A673 (cell line): ENCODE measurements around the gene OOEP. TPM values are rescaled to one million over a fixed set of nuclear protein-coding genes. Genes with fewer than 3 reads are reported as not detected.

Source experiments
- BruUV-seq: library from RNA; stranded (reverse); fragments of 400-500 nt; replicated peaks from 2 replicates; lab custom pipeline; 2021; lab: Mats Ljungman, UMichigan
- CTCF ChIA-PET: fragments of 300-600 bp; sonication (Branson Sonifier 250); formaldehyde crosslinking; loops from one replicate; lab custom pipeline; 2022; ENCODE audit warnings: antibody characterized with exemption; lab: Charles Lee
- POLR2A ChIA-PET: fragments of 300-600 bp; sonication (Branson Sonifier 250); formaldehyde crosslinking; loops from one replicate; lab custom pipeline; 2022; ENCODE audit warnings: antibody characterized with exemption; ENCODE audit not compliant: low non-redundant PET; lab: Charles Lee
- DNase-seq: peaks from one replicate; pipeline ENCODE4 v3.0.0-alpha.2; 2015; ENCODE audit warnings: low spot score
- H3K27ac ChIP-seq: fragments of 200-600 bp; sonication (generic); 2 replicates; pipeline ENCODE4 v1.5.1; 2016; ENCODE audit warnings: mixed run types, low read depth, mild to moderate bottlenecking, mixed read lengths, antibody characterized with exemption, low read length; ENCODE audit not compliant: poor library complexity, severe bottlenecking
- H3K27me3 ChIP-seq: fragments of 200-600 bp; sonication (generic); replicated peaks from 2 replicates; pipeline ENCODE4 v1.6.1; 2017; ENCODE audit warnings: mixed run types, low read depth, mild to moderate bottlenecking, mixed read lengths, antibody characterized with exemption, low read length; ENCODE audit not compliant: insufficient read depth, poor library complexity
- H3K36me3 ChIP-seq: fragments of 200-600 bp; sonication (generic); 2 replicates; pipeline ENCODE4 v1.6.1; 2016; ENCODE audit warnings: mixed run types, mild to moderate bottlenecking, mixed read lengths, antibody characterized with exemption, low read length; ENCODE audit not compliant: insufficient read depth, poor library complexity, severe bottlenecking
- H3K4me1 ChIP-seq: fragments of 200-600 bp; sonication (generic); 2 replicates; pipeline ENCODE4 v1.6.1; 2017; ENCODE audit warnings: mixed run types, mild to moderate bottlenecking, mixed read lengths, antibody characterized with exemption, low read length; ENCODE audit not compliant: insufficient read depth, poor library complexity, severe bottlenecking
- H3K4me3 ChIP-seq: fragments of 200-600 bp; sonication (generic); 2 replicates; pipeline ENCODE4 v1.5.1; 2016; ENCODE audit warnings: low read depth, mixed run types, mild to moderate bottlenecking, mixed read lengths, low read length; ENCODE audit not compliant: poor library complexity, severe bottlenecking
- H3K9me3 ChIP-seq: fragments of 200-600 bp; sonication (generic); 2 replicates; pipeline ENCODE4 v1.6.1; 2016; ENCODE audit warnings: mixed run types, low read depth, mild to moderate bottlenecking, mixed read lengths, antibody characterized with exemption, low read length; ENCODE audit not compliant: poor library complexity, severe bottlenecking
- CTCF ChIP-seq: fragments of 300-800, 200-600 bp; sonication (generic); conservative IDR thresholded peaks from 2 replicates; pipeline ENCODE4 v1.5.1; 2017; ENCODE audit warnings: low read depth, mild to moderate bottlenecking, antibody characterized with exemption, low read length, moderate library complexity, mixed read lengths
- EZH2 ChIP-seq: fragments of 200-600 bp; sonication (generic); IDR thresholded peaks from 2 replicates; pipeline ENCODE4 v1.6.1; 2017; ENCODE audit warnings: borderline replicate concordance, low read depth, mild to moderate bottlenecking, mixed read lengths, antibody characterized with exemption, low read length; ENCODE audit not compliant: poor library complexity, severe bottlenecking
- intact Hi-C: fragments of 100-400 bp; cut with micrococcal nuclease; formaldehyde crosslinking; loops from one replicate; pipeline ENCODE4 v1.10.0; 2022; ENCODE audit not compliant: unreplicated experiment
- total RNA-seq: library from RNA; stranded (reverse); gene quantifications from 2 replicates; pipeline ENCODE4 v1.2.3, GENCODE V29; 2021

The OOEP gene
- total RNA-seq, 1 experiment from 2014 or later, result not detected

DNA sequence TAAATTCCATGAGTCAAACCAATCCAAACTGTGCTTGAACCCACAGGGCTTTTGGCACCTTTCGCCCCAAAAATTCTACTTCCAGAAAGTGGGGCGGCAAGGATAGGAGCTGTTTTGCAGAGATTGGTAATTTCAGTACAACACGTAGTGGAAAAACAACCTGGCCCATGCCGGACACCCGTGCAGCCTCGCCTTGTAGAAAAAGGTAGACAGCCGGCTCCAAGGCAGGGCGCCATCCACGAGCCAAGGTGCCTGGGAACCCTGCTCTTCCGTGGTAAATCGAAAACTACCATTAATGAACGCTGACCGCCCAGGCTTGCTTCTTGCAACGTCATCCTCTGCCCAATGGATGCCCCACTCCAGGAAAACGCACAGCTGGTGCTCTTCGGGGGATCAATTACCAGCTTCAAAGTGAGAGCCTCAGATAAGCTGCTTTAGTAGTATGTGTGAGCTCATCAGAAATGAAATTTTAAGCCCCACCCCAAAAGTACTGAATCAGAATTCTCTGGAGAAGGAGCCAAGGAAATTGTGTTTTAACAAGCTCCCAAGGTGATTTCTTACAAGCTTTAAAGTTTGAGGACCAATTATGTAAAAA lies 1.8 kb downstream of the OOEP start:
- no peaks in the 10 kb centered on the region for H3K4me1 ChIP-seq
- CTCF ChIA-PET, result no interaction called here
- intact Hi-C loops, result no loop called here
- no peaks in the 10 kb centered on the region for H3K9me3 ChIP-seq
- TF ChIP-seq CTCF (no peak), EZH2 (no peak)
- no peaks in the 10 kb centered on the region for H3K36me3 ChIP-seq
- H3K27me3 ChIP-seq, result no peaks in the 10 kb centered on the region
- no TSS peak for BruUV-seq
- H3K4me3 ChIP-seq, result no peak overlapping the region
- peak; percentile 49 for DNase-seq
- no peak overlapping the region for H3K27ac ChIP-seq
- POLR2A ChIA-PET, result no interaction called here

DNA sequence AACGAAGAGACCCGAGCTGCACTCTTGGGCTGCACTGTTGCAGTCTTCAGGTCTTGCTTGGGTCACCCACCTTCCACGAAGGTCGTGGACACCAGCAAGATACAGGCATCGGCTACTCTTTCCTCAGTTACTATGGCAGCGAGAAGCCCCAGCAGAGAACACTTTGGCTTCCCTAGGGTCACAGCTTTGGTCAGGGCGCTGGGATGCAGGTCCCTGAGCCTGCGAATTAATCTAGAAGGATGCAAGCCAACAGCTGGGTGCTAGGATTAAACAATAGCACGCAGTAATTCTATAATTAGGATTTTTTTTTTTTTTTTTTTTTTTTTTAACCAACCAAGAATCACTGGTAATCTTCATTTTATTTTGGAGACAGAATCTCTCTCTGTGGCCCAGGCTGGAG lies 5.1 kb downstream of the OOEP start:
- POLR2A ChIA-PET, result no interaction called here
- BruUV-seq, result no TSS peak
- no peaks in the 10 kb centered on the region for H3K27me3 ChIP-seq
- H3K4me1 ChIP-seq, result no peaks in the 10 kb centered on the region
- H3K36me3 ChIP-seq, result no peaks in the 10 kb centered on the region
- H3K4me3 ChIP-seq, result no peak overlapping the region
- H3K27ac ChIP-seq, result no peak overlapping the region
- intact Hi-C loops, result no loop called here
- H3K9me3 ChIP-seq, result no peaks in the 10 kb centered on the region
- TF ChIP-seq EZH2, result no peak
- CTCF ChIA-PET, result no interaction called here
- no peak for DNase-seq

GRCh38 chr6:73364121-73364520 lies 5.6 kb downstream of the OOEP start:
- intact Hi-C loops, result no loop called here
- Histone ChIP-seq H3K4me3 (no peak overlapping the region), H3K9me3 (no peaks in the 10 kb centered on the region), H3K27me3 (no peaks in the 10 kb centered on the region), H3K36me3 (no peaks in the 10 kb centered on the region), H3K27ac (no peak overlapping the region), H3K4me1 (no peaks in the 10 kb centered on the region)
- ChIA-PET POLR2A (no interaction called here), CTCF (no interaction called here)
- DNase-seq, result no peak
- no peak for TF ChIP-seq CTCF
- TF ChIP-seq EZH2, result no peak
- BruUV-seq, result no TSS peak

- POLR2A ChIA-PET, result no interaction called here
- TF ChIP-seq EZH2, result no peak
- TF ChIP-seq CTCF, result no peak
- DNase-seq, result no peak
- intact Hi-C loops, result no loop called here
- no peaks in the 10 kb centered on the region for H3K4me1 ChIP-seq
- H3K27me3 ChIP-seq, result no peaks in the 10 kb centered on the region
- no peak overlapping the region for H3K27ac ChIP-seq
- no peaks in the 10 kb centered on the region for H3K36me3 ChIP-seq
- CTCF ChIA-PET, result no interaction called here
- H3K4me3 ChIP-seq, result no peak overlapping the region
- H3K9me3 ChIP-seq, result no peaks in the 10 kb centered on the region
- BruUV-seq, result no TSS peak
Measured at GRCh38 chr6:73363537-73363875, 6.2 kb downstream of the OOEP start.
